NCI-H748 (cell line): ENCODE results near the gene KNDC1.
"Not testable (repeated sequence)": the region's sequence is repeated elsewhere in the genome, so short reads cannot be mapped to it uniquely, and the experiment has no call there.

Source experiments
- DNase-seq: peaks from one replicate; lab custom pipeline; 2025; ENCODE audit not compliant: unreplicated experiment; lab: John Stamatoyannopoulos, UW

The KNDC1 gene

GRCh38 chr10:133161486-133162109 is 1.6 kb downstream of the KNDC1 start:
- no peak for DNase-seq

GRCh38 chr10:133162178-133162909 is 2.3 kb downstream of the KNDC1 start:
- DNase-seq = no peak

- DNase-seq = no peak
Measured at GRCh38 chr10:133162910-133163856, 3.2 kb downstream of the KNDC1 start.

GRCh38 chr10:133163889-133164815 is 4.1 kb downstream of the KNDC1 start:
- DNase-seq = peak; percentile 11

GRCh38 chr10:133164816-133165555 is 5.0 kb downstream of the KNDC1 start:
- DNase-seq = no peak

GRCh38 chr10:133165556-133166503 is 5.8 kb downstream of the KNDC1 start:
- no peak for DNase-seq

GRCh38 chr10:133166504-133166827 is 6.4 kb downstream of the KNDC1 start:
- no peak for DNase-seq

- no peak for DNase-seq
Measured at GRCh38 chr10:133166828-133167692, 7.0 kb downstream of the KNDC1 start.

GRCh38 chr10:133167693-133168616 is 7.9 kb downstream of the KNDC1 start:
- no peak for DNase-seq

- no peak for DNase-seq
Measured at GRCh38 chr10:133168617-133169031, 8.6 kb downstream of the KNDC1 start.

- no peak for DNase-seq
Measured at GRCh38 chr10:133169173-133169947, 9.3 kb downstream of the KNDC1 start.

GRCh38 chr10:133170092-133170491 is 10.1 kb downstream of the KNDC1 start:
- no peak for DNase-seq

GRCh38 chr10:133173860-133174640 is 14.0 kb downstream of the KNDC1 start:
- no peak for DNase-seq

GRCh38 chr10:133174689-133175263 is 14.8 kb downstream of the KNDC1 start:
- DNase-seq = no peak

- DNase-seq = not testable (repeated sequence)
Measured at GRCh38 chr10:133175624-133176023, 15.6 kb downstream of the KNDC1 start.
